Inferior parietal cortex (tissue), 1 donor: ENCODE results near the gene CDC25B.

Experiments used
- DNase-seq: peaks from one replicate; pipeline ENCODE4 v3.0.0-alpha.2; 2016; ENCODE audit errors: extremely low spot score

Gene CDC25B

DNA sequence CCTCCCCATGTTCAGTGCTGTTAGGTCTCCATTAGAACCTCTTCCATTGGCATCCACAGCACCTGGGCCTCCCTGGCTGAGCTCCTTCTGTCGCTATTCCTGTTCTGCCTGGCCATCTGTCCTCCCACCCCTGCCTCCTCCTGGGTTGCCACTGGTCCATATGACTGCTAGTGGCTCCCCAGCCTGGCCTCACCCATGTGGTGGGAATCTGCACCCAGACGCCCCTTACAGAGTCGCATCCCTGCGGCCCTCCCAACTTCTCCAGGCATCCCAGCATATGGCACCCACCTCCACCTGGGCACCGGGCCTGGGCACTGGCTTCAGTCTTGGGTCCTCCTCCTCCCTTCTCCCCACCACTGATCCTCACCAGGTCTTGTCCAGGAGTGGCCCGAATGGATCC lies 7.7 kb downstream of the CDC25B start:
- DNase-seq = no peak

DNA sequence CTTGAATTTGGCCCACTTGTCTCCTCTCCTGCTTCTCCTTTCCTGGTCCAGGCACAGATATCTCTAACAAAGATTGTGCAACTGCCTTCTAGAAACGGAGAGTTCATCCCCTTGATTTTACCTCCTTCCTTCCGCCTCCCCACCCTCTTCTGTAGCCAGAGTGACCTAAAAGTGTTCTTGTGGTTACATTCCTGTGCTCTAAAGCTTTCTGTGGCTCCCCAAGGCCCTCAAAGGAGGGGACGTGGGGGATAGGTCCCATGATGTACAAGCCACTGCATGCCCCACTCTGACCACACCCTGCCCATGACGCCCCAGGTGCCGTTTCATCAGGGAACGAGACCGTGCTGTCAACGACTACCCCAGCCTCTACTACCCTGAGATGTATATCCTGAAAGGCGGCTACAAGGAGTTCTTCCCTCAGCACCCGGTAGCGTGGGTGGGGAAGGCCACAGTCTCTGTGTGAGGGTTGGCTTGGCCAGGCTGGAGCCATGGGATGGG lies 8.2 kb downstream of the CDC25B start:
- DNase-seq = no peak

DNA sequence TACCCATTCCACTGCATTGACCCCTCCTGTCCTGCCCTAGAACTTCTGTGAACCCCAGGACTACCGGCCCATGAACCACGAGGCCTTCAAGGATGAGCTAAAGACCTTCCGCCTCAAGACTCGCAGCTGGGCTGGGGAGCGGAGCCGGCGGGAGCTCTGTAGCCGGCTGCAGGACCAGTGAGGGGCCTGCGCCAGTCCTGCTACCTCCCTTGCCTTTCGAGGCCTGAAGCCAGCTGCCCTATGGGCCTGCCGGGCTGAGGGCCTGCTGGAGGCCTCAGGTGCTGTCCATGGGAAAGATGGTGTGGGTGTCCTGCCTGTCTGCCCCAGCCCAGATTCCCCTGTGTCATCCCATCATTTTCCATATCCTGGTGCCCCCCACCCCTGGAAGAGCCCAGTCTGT lies 8.7 kb downstream of the CDC25B start:
- no peak for DNase-seq

DNA sequence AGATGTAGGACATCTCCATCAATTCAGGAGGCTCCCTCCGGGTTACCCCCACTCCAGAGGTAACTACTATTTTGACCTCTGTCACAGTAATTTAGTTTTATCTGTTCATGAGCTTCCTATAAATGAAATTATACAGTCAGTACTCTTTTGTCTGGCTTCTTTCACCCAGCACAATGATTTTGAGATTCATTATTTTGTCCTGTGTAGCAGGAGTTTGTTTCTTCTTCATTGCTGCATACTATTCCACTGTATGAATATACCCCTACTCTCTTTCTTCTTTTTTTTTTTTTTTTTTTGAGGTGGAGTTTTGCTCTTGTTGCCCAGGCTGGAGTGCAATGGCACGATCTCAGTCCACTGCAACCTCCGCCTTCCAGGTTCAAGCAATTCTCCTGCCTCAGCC lies 12.4 kb downstream of the CDC25B start:
- no peak for DNase-seq

DNA sequence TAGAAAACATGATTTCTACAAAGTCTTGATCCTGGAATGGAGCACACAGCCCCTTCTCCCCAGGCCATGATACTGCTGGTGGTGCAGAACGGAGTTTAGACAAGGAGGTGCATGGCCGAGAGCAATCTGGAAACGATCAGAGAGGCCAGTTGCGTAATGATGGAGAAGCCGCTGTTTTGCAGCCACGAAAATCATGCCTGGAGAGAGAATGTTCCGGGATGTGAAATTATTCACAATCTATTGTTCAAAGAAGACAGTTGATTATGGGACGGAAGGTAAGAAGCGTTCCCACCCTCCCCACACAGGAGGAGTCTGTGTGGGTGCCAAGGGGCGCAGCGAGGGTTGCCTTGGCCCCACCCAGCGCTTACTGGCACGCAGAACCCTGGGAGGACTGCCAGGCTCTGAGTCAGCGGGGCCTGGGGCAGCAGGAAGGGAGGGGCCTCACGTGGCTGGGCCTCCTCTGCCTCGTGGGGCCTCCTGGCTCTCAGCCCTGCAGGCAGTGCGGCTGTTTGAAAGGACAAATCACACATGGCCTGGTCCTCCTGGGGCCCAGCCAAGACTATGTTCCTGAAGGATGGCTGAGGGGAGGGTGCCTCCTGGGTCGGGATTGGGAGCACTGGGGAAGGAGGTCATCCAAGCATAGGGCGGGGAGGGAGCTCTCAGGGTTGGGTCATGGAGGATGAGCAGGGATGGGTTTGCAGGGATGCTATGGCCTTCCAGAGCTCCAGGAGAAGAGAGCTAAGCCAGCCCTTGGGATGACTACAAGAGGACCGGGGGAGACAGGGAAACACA lies 15.6 kb downstream of the CDC25B start:
- peak; percentile 95 for DNase-seq

DNA sequence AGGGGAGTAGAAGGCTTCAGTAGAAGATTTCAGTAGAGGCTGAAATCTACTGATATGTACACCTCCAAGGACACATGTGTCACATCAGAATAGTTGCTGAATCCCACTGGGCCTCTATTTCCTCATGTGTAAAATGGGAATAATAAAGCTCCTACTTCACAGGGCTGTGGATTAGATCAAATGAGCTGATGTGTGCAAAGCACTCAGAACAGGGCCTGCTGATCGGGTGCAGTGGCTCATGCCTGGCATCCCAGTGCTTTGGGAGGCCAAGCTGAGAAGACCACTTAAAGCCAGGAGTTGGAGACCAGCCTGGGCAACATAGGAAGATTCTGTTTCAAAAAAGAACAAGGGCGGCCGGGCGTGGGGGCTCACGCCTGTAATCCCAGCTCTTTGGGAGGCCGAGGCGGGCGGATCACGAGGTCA lies 16.2 kb downstream of the CDC25B start:
- no peak for DNase-seq

DNA sequence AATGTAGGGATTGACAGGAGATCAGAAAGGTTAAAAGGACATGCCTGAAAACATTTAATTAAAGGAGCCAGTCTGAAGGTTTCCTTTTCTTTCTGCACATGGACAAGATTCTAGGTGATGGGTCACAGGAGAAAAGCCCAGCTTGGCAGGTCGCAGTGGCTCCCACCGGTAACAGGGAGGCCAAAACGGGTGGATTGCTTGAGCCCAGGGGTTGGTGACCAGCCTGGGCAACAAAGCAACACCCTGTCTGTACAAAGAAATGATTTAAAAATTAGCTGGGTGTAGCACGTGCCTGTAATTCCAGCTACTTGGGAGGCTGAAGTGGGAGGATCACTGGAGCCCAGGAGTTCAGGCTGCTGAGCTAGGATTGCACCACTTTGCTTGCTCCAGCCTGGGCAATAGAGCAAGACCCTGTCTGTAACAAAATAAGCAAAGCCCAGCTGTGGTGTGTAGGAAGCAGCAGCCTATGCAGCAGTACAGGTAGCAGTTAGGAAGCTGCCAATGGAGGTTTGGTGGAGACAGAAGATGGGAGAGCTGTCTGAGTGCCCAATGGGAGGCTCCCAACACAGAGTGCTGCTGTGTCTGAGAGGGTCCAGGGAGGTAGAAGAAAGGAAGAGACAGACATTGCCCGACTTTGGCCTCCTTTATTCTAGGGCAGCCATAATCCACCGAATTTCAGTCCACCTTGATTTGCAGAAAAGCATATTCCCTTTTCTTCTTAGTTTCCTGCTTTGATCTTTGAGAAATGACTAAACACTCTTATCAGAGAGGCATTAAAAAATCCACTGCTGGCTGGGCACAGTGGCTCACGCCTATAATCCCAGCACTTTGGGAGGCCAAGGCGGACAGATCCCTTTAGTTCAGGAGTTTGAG lies 17.1 kb downstream of the CDC25B start:
- DNase-seq = no peak

DNA sequence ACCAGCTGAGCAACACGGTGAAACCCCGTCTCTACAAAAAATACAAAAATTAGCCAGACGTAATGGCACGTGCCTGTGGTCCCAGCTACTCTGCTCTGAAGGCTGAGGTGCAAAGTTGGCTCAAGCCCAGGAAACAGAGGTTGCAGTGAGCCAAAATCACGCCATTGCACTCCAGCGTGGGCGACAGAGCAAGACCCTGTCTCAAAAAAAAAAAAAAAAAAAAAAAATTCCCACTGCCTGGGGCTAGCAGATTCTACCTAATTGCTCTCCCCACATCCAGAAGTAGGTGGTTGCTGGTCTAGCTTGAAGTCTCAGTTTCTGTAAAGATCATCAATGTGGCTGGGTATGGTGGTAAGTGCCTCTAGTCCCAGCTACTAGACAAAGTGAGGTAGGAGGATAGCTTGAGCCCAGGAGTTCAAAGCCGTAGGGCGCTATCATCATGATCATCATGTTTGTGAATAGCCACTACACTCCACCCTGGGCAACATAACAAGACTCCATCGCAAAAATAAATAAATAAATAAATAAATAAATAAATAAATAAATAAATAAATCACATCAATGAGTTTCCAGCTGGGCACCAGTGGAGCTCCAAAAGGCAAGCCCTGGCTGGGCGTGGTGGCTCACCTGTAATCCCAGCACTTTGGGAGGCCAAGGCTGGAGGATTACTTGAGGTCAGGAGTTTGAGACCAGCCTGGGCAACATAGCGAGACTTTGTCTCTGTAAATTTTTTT lies 17.9 kb downstream of the CDC25B start:
- no peak for DNase-seq

DNA sequence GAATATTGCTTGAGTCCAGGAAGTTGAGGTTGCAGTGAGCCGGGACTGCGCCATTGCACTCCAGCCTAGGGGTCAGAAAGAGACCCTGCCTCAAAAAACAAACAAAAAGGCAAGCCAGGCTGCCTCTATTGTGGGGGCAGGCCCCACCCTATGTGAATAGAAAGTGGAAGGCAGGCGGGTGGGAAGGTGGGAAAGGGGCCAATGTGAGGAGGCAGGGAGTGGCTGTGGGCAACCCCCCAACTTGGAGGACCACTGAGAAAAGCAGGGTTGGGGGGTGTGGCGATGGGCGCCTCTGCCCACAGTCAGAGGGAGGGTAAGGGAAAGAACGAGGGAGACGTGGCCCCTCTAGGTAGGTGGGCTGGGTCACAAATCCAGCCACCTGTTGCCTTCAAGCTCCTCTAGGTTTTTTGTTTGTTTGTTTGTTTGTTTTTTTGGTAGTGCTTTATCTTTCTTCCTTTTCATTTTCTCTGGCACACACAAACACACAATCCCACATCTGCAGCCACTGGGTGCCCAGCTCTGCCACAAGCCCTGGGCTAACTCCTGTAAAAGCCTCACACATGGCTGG lies 18.9 kb downstream of the CDC25B start:
- DNase-seq = no peak

DNA sequence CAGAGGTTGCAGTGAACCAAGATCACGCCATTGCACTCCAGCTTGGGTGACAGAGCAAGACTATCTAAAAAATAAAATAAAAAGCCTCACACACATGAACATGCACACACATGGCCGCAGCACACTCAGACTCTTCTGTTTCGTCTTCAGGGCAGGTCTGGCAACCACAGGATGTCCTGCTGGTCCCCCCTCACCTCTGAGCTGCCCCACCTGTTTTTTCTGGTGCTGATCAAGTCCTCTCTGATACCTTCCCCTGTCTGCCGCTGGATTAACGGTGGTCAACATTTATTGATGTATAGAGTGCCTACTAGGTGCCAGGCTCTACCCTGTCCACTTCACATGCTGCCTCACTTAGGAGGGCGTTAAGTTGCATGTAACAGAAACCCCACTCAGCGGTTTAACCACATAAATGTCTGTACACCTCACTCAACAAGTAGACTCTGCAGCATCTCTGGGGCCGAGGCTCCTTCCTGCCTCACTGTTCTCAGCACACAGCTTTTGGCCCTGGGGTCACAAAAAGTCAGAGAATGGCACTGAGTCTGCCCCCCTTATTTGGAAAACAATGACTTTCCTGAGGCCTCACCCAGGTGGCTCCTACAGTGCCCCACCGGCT lies 19.7 kb downstream of the CDC25B start:
- no peak for DNase-seq

DNA sequence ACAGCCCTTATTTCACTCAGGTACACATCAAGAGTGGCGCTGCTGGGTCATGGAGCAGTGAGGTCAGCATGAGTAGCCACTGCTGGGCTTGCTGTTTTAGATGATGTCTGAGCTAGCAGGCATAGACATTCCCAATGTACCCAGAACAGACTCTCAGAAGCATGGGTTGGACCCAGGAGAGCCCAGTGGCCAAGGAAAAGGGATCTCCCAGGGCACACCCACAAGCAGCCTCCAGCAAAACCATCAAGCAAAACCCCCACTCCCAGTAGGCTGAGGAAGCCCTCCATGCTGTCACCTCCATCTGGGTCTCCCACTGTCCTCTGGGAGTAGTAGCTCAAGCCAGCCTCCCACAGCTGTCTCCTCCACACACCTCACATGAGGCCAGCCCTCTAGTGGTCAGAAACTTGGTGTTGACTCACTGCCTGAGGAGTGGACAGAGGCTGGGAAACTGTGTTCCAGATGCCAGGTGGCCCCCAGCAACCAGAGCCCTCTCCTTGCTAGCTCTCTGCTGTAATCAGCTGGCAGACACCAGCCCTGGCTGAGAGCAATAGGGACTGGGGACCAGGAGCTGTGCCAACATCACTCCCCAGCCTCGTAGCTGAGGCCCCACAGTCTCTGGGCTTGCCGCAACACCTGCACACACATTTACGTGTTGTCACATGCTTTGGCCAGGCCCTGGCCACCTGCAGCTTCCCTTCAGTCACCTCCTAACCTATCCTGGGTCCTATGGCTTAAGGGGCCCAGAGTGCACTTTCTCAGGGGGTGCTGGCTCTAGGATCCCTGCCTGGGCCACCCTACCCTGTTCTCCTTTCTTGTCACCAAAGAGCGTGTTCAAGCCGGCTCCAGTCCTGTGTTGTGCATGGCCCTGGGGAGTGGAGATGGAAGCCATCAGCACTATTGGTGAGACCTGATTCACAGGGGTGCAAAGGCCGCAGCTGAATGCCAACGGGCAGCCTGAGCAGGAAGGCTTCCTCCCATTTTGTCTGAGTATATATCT lies 22.3 kb downstream of the CDC25B start:
- DNase-seq = peak; percentile 47

DNA sequence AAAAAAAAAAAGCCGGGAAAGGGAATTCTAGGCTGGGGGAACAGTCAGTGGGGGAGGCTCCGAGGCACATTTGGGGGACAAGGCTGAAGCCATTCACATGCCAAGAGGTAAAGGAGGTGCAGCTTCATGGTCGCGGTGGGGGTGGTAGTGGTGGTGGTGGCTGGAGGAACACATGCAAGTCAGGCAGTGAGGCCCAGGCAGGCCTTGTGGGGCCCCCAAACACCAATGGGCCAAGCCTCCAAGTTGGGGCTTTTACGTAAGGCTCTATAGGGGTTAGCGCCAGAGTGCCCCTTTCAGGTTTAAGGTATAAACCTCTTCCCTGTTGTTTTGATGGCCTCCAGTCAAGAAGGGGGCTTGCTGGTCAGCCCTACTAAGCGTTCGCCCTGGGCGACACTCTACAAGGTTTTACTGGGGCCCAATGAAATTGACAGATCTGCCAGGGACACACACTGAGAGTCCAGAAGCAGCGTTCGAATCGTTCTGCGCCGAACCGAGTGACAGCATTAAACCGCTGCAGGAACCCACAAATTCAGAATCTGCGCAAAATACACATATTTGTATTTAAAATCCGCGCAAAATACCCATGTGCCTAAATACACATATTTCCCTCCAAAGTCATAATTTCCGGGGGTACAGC lies 23.4 kb downstream of the CDC25B start:
- no peak for DNase-seq

DNA sequence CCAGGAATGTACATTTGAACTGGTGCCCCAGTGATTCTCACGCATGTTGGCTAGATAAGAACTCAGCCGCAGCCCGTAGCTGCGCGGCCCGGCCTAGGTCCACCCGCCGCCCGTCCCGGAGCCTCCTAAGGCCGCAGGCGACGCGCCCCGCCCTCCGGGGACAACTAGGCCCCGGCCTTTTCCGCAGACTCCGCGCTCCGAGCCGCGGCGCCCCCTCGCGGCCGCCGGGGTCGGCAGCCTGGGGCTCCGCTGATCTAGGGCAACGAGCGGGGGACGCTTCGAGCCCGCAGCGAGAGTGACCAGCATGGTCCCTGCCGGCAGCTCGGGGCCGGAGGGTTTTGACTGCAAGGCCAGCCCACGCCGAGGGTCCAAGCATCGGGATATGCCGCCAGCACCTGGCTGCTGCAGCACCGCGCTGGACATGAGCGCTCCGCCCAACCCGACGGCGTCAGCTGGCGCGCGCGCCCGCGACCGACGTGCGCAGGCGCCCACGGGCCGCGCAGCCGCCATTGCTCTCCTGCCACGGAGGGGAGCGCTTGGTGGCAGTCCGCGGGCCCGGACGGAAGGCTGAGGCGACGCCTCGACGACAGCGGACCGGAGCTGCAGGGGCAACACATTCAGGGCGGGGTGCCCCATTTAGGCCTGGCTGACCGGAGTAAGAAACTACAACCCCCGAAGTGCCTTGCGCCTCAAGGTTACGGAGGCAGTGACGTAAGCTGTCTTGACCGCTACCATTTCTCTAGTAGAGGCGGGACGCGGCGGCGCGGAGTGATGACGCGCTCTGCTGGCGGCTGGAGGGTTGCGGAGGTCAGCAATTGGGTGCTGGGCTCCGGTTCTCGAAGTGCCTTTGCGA lies 24.2 kb downstream of the CDC25B start, which contains the start of gene AP5S1:
Gene AP5S1 (plus strand): TSS at position 500 of the 853 bp plus-strand sequence. CDS start 1,571 bp downstream, outside the sequence.
- DNase-seq = peak; percentile 96

DNA sequence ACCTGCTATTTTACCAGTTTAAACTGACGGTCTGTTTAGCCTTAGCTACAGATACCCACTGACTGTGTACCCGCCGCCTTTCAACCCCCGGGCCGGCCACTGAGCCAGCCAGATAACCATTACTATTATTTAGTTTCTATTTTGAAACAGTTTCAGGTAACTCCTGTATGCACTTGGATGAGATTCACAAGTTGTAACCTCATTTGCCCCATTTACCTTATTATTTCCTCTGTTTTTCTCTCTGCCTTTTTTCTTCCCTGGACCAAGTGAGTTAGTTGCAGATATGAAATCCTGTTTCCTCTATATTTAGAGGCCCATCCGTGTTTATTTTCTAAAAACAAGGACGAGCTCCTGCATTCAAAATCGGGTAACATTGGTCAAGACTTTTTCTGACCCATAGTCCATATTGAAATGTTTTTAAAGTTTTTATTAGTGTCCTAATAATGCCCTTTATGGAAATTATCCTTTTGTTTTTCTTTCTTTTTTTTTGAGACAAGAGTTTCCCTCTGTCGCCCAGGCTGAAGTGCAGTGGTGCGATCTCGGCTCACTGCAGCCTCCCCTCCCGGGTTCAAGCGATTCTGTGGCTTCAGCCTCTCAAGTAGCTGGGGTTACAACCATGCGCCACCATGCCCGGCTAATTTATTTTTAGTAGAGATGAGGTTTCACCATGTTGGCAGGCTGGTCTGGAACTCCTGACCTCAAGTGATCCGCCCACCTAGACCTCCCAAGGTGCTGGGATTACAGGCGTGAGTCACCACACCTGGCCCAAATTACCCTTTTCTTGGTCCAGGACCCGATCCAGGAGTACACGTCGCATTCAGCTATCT lies 25.0 kb downstream of the CDC25B start:
- DNase-seq = no peak

DNA sequence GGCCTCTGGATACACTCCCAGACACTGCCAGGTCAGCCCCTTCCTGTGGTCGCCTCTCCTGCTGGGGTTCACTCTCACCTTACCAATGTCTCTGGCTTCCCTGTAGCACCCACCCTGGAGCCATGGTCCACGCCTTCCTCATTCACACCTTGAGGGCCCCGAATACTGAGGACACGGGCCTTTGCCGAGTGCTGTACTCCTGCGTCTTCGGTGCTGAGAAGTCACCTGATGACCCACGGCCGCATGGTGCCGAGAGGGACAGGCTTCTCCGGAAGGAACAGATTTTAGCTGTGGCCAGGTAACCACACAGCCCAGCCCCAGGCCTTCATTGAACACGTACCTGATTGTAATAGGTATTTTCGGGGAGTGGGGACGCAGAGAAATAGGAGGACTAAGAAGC lies 25.9 kb downstream of the CDC25B start:
- DNase-seq = no peak

DNA sequence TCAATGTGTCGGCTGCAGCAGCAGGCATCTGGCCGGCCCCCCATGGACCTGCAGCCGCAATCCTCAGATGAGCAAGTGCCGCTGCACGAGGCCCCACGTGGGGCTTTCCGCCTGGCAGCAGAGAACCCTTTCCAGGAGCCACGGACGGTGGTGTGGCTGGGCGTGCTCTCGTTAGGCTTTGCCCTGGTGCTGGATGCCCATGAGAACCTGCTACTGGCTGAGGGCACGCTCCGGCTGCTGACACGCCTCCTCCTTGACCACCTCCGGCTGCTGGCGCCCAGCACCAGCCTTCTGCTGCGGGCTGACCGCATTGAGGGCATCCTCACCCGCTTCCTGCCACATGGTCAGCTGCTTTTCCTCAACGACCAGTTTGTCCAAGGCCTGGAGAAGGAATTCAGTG lies 27.8 kb downstream of the CDC25B start:
- DNase-seq = no peak

DNA sequence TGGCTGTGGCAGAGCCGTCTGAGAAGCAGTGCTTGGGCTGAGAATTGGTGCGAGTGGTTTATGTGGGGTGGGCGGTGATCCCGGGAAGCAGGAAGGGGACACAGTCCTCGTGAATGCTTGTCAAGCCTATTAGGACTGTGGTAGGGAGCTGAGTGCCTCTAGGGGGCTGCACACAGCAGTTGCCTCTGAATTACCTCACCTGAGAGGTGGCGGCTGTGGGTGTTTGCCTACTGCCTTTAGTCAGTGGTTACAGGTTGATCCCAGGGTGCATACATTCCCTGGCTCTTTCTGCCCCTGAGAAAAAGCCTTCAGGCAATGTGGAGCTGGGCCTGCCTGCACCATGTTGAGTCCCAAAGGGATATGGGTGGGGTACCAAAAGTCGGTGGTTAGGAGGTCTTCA lies 29.4 kb downstream of the CDC25B start:
- no peak for DNase-seq

DNA sequence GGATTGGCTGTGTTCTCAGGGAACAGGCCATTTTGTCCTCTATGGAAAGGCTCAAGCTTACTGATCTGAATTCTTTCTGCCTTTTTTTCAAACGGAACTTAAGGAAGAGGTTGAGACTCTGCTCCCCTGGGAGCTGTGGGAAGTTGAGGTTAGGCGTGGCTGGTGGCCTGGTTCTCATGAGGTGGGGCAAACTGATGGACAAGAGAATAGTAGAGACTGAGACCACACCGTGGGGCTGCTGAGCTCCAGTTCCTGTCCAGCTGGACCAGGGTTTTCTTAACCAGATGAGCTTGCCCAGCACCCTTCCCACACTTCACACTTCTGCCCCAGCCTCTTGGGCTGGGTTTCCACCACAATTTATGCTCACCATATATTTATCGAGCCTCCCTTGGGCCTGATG lies 30.3 kb downstream of the CDC25B start:
- DNase-seq = no peak
